B cell (primary cell): ENCODE results near the gene STX12. TPM values are rescaled to one million over a fixed set of nuclear protein-coding genes. Genes with fewer than 3 reads are reported as not detected.

Experiments
- ATAC-seq: fragments of 200-7000 bp; cut with Tn5 transposase; one replicate; pipeline ENCODE4 v1.10.0; 2021; ENCODE audit warnings: low read depth, mild to moderate bottlenecking, moderate number of reproducible peaks, moderate library complexity
- CTCF ChIA-PET: fragments of 350-600 bp; sonication (Branson Sonifier 250); formaldehyde crosslinking; loops from one replicate; lab custom pipeline; 2021; ENCODE audit warnings: antibody characterized with exemption, inconsistent platforms; lab: Charles Lee
- POLR2A ChIA-PET: fragments of 350-600 bp; sonication (Branson Sonifier 250); formaldehyde crosslinking; loops from one replicate; lab custom pipeline; 2021; ENCODE audit warnings: antibody characterized with exemption; lab: Charles Lee
- DNase-seq: peaks from one replicate; pipeline ENCODE4 v3.0.0; 2013
- H2AFZ ChIP-seq: 2 replicates; pipeline ENCODE4 v1.6.1; 2012; ENCODE audit warnings: mild to moderate bottlenecking, low read depth, low read length; ENCODE audit not compliant: insufficient read depth, poor library complexity, severe bottlenecking
- H3K27ac ChIP-seq, 2 donors: 1 replicate in 1 of 2; 2 replicates in 1 of 2; pipeline ENCODE4 v1.5.1; 2012 to 2013; ENCODE audit warnings: low read length in 2 of 2, mild to moderate bottlenecking in 2 of 2, moderate library complexity in 1 of 2
- H3K27me3 ChIP-seq, 4 experiments: fragments of 200-600 bp in 1 of 4; sonication (generic) in 1 of 4; replicated peaks in 1 of 4; 1 replicate in 2 of 4; 2 replicates in 2 of 4; pipeline versions ENCODE4 v1.6.1 to v1.7.0; 2013 to 2016; ENCODE audit warnings: low read length in 3 of 4, mild to moderate bottlenecking in 2 of 4, mixed read lengths in 1 of 4, moderate library complexity in 1 of 4; ENCODE audit not compliant: insufficient read depth in 4 of 4, control insufficient read depth in 3 of 4; ENCODE audit errors: control extremely low read depth in 1 of 4
- H3K36me3 ChIP-seq, 2 experiments: replicated peaks in 1 of 2; 1 replicate in 1 of 2; 2 replicates in 1 of 2; pipeline versions ENCODE4 v1.6.1 to v1.7.1; 2013; ENCODE audit warnings: low read length in 1 of 2; ENCODE audit not compliant: insufficient read depth in 2 of 2, control insufficient read depth in 1 of 2; ENCODE audit errors: control extremely low read depth in 1 of 2, extremely low read depth in 1 of 2
- H3K4me1 ChIP-seq, 2 donors: fragments of 200-600 bp in 1 of 2; sonication (generic) in 1 of 2; 1 replicate in 1 of 2; 2 replicates in 1 of 2; pipeline versions ENCODE4 v1.5.1 to v1.6.1; 2013 to 2017; ENCODE audit warnings: low read length in 2 of 2; ENCODE audit not compliant: control insufficient read depth in 2 of 2, insufficient read depth in 2 of 2
- H3K4me2 ChIP-seq: replicated peaks from 2 replicates; pipeline ENCODE3; 2012; ENCODE audit warnings: mild to moderate bottlenecking, low read depth, low read length; ENCODE audit not compliant: poor library complexity, severe bottlenecking
- H3K4me3 ChIP-seq, 5 experiments: fragments of 200-600 bp in 1 of 5; sonication (generic) in 1 of 5; 1 replicate in 3 of 5; 2 replicates in 2 of 5; pipeline versions ENCODE4 v1.5.1 to v1.7.0; 2011 to 2016; ENCODE audit warnings: low read length in 4 of 5, mild to moderate bottlenecking in 4 of 5, low read depth in 2 of 5, control low read depth in 1 of 5, moderate library complexity in 1 of 5; ENCODE audit not compliant: insufficient read depth in 1 of 5; ENCODE audit errors: control extremely low read depth in 1 of 5, extremely low read depth in 1 of 5
- H3K79me2 ChIP-seq: fragments of 200-600 bp; sonication (generic); one replicate; pipeline ENCODE4 v1.6.0; 2016; ENCODE audit warnings: low read length; ENCODE audit not compliant: control insufficient read depth, insufficient read depth
- H3K9ac ChIP-seq: fragments of 200-600 bp; sonication (generic); 2 replicates; pipeline ENCODE4 v1.6.1; 2017; ENCODE audit warnings: mild to moderate bottlenecking, low read length, moderate library complexity
- H3K9me3 ChIP-seq, 3 donors: one replicate each; pipeline versions ENCODE4 v1.6.1 to v1.7.1; 2013; ENCODE audit warnings: low read length in 2 of 3; ENCODE audit not compliant: control insufficient read depth in 2 of 3, insufficient read depth in 1 of 3; ENCODE audit errors: control extremely low read depth in 1 of 3
- H4K20me1 ChIP-seq: 2 replicates; pipeline ENCODE4 v1.6.0; 2012; ENCODE audit warnings: mild to moderate bottlenecking, low read length; ENCODE audit not compliant: insufficient read depth, control insufficient read depth, poor library complexity, severe bottlenecking
- H3K27ac Mint-ChIP-seq: one replicate; pipeline ENCODE4 v1.8.0; 2021; ENCODE audit warnings: mixed read lengths
- H3K27me3 Mint-ChIP-seq: one replicate; pipeline ENCODE4 v1.8.0; 2021; ENCODE audit warnings: mixed read lengths
- H3K4me1 Mint-ChIP-seq: one replicate; pipeline ENCODE4 v1.8.0; 2021; ENCODE audit warnings: mixed read lengths
- H3K4me3 Mint-ChIP-seq: one replicate; pipeline ENCODE4 v1.8.0; 2021; ENCODE audit warnings: mixed read lengths
- H3K9me3 Mint-ChIP-seq: one replicate; pipeline ENCODE4 v1.8.0; 2022; ENCODE audit warnings: mixed read lengths; ENCODE audit not compliant: insufficient read depth
- EZH2 ChIP-seq: IDR thresholded peaks from 2 replicates; pipeline ENCODE4 v1.6.1; 2012; ENCODE audit warnings: borderline replicate concordance, low read depth, mild to moderate bottlenecking, moderate library complexity, low read length; ENCODE audit not compliant: insufficient read depth, poor library complexity, severe bottlenecking
- WGBS: methylation state at CpG from one replicate; pipeline ENCODE4 v1.1.5; 2013; ENCODE audit warnings: missing lambda C conversion rate; ENCODE audit not compliant: insufficient coverage; 5-methylcytosine and 5-hydroxymethylcytosine counted together
- intact Hi-C: fragments of 100-400 bp; cut with micrococcal nuclease; formaldehyde crosslinking; loops from one replicate; pipeline ENCODE4 v1.10.0; 2022
- polyA plus RNA-seq: library from polyadenylated mRNA; depleted of rRNA; stranded (reverse); fragments of >200 nt; gene quantifications from 2 replicates; pipeline ENCODE4 v1.2.3, GENCODE V29; 2012
- total RNA-seq, 2 donors: library from RNA; stranded (reverse); fragments of 120-200 nt in 1 of 2; gene quantifications; 1 replicate in 1 of 2; 2 replicates in 1 of 2; pipeline versions ENCODE4 v1.2.3 to v1.2.4, GENCODE V29; 2013 to 2022
- TF ChIP-seq, protein P1 (sequence below): fragments of 200-600 bp; IDR thresholded peaks from one replicate; pipeline ENCODE4 v1.8.0; 2022; ENCODE audit warnings: antibody characterized with exemption, mild to moderate bottlenecking

STX12 gene
- total and polyA plus RNA-seq, 2 donors (not counting 1 experiment from before 2014, with no cell fraction given): 20.5 to 36.4 TPM

- ChIA-PET CTCF (no interaction called here), POLR2A (no interaction called here)
- Mint-ChIP-seq H3K9me3 (no peaks in the 10 kb centered on the region), H3K27me3 (no peaks in the 10 kb centered on the region), H3K4me1 (no peaks in the 10 kb centered on the region), H3K27ac (no peak overlapping the region), H3K4me3 (no peak overlapping the region)
- Histone ChIP-seq H4K20me1 (no peaks in the 10 kb centered on the region), H3K4me2 (no peak overlapping the region), H3K79me2 (no peaks in the 10 kb centered on the region), H3K27me3 (no peaks in the 10 kb centered on the region), H3K4me3 (no peak overlapping the region), H3K36me3 (peaks cover 1 to 37% of the 10 kb centered on the region in 2 experiments), H3K9ac (no peak overlapping the region), H2AFZ (no peak overlapping the region), H3K4me1 (no peaks in the 10 kb centered on the region), H3K9me3 (no peaks in the 10 kb centered on the region), H3K27ac (no peak overlapping the region)
- no peak for DNase-seq
- TF ChIP-seq, protein P1, sequence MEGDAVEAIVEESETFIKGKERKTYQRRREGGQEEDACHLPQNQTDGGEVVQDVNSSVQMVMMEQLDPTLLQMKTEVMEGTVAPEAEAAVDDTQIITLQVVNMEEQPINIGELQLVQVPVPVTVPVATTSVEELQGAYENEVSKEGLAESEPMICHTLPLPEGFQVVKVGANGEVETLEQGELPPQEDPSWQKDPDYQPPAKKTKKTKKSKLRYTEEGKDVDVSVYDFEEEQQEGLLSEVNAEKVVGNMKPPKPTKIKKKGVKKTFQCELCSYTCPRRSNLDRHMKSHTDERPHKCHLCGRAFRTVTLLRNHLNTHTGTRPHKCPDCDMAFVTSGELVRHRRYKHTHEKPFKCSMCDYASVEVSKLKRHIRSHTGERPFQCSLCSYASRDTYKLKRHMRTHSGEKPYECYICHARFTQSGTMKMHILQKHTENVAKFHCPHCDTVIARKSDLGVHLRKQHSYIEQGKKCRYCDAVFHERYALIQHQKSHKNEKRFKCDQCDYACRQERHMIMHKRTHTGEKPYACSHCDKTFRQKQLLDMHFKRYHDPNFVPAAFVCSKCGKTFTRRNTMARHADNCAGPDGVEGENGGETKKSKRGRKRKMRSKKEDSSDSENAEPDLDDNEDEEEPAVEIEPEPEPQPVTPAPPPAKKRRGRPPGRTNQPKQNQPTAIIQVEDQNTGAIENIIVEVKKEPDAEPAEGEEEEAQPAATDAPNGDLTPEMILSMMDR: no peak
- no peak for TF ChIP-seq EZH2
- ATAC-seq: no peak
- intact Hi-C loops: no loop called here
- WGBS: no CpG with 5 or more reads among the region's 1 CpG
Measured at GRCh38 chr1:27809883-27810282, 36.9 kb downstream of the STX12 start.

DNA sequence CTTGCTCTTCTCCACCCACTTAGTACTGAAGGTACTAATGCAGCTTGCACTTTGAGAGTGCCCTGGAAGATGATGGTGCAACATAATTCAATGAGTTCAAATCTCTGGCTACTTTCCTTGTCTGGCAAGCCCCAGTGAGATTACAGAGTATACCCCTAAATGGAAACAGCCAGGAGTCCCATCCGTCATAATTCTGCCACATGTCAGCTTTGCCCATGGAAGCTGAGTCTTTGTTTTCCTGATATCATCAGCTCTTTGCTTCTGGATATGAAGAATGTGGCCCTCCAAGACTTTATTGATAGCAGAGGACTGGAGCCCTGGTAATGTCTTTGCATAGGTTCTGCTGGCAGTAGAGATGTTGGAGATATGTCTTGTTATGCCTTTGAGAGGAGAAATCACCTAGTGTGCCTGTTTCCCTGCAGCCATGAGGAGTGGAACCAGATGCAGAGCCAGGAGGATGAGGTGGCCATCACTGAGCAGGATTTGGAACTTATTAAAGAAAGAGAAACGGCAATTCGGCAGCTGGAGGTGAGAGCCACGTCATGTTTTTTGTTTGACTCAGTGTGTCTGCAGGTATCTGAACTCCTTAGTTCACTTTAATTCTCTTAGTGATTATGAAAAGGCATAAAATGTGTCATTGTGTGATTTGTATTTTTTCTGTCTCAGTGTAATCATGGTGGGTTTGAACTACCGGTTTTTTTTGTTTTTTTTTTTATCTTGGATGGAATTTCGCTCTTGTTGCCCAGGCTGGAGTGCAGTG is 38.9 kb downstream of the STX12 start:
- Histone ChIP-seq H3K36me3 (peaks cover 1 to 42% of the 10 kb centered on the region in 2 experiments), H3K9me3 (no peaks in the 10 kb centered on the region), H3K27me3 (no peaks in the 10 kb centered on the region), H3K9ac (no peak overlapping the region), H3K27ac (no peak overlapping the region), H3K4me1 (no peaks in the 10 kb centered on the region), H3K4me3 (no peak overlapping the region), H4K20me1 (no peaks in the 10 kb centered on the region), H3K79me2 (no peaks in the 10 kb centered on the region), H2AFZ (no peak overlapping the region), H3K4me2 (no peak overlapping the region)
- no peak overlapping the region for H3K4me3 Mint-ChIP-seq
- WGBS: 97% methylated on average over 4 of the region's 6 CpGs
- H3K4me1 Mint-ChIP-seq: no peaks in the 10 kb centered on the region
- ATAC-seq: no peak
- no peak for DNase-seq
- no peak for TF ChIP-seq EZH2
- TF ChIP-seq, protein P1: no peak
- H3K9me3 Mint-ChIP-seq: no peaks in the 10 kb centered on the region
- CTCF ChIA-PET: interaction anchor here (0.7 kb wide), 1 partner anchor 30 kb away, joined by 6 read pairs; no protein-coding TSS in a partner anchor
- POLR2A ChIA-PET: no interaction called here
- intact Hi-C loops: no loop called here
- H3K27ac Mint-ChIP-seq: no peak overlapping the region
- H3K27me3 Mint-ChIP-seq: no peaks in the 10 kb centered on the region
